B cell (primary cell): ENCODE results near the gene ZNF532. TPM values are rescaled to one million over a fixed set of nuclear protein-coding genes. Genes with fewer than 3 reads are reported as not detected.
A peak's percentile ranks its signal among the peaks of the same experiment; 100 is the strongest.

Source experiments
- ATAC-seq: fragments of 200-7000 bp; cut with Tn5 transposase; one replicate; pipeline ENCODE4 v1.10.0; 2021; ENCODE audit warnings: low read depth, mild to moderate bottlenecking, moderate number of reproducible peaks, moderate library complexity
- CTCF ChIA-PET: fragments of 350-600 bp; sonication (Branson Sonifier 250); formaldehyde crosslinking; loops from one replicate; lab custom pipeline; 2021; ENCODE audit warnings: antibody characterized with exemption, inconsistent platforms; lab: Charles Lee
- POLR2A ChIA-PET: fragments of 350-600 bp; sonication (Branson Sonifier 250); formaldehyde crosslinking; loops from one replicate; lab custom pipeline; 2021; ENCODE audit warnings: antibody characterized with exemption; lab: Charles Lee
- DNase-seq: peaks from one replicate; pipeline ENCODE4 v3.0.0; 2013
- H2AFZ ChIP-seq: 2 replicates; pipeline ENCODE4 v1.6.1; 2012; ENCODE audit warnings: mild to moderate bottlenecking, low read depth, low read length; ENCODE audit not compliant: insufficient read depth, poor library complexity, severe bottlenecking
- H3K27ac ChIP-seq, 2 donors: 1 replicate in 1 of 2; 2 replicates in 1 of 2; pipeline ENCODE4 v1.5.1; 2012 to 2013; ENCODE audit warnings: low read length in 2 of 2, mild to moderate bottlenecking in 2 of 2, moderate library complexity in 1 of 2
- H3K27me3 ChIP-seq, 4 experiments: fragments of 200-600 bp in 1 of 4; sonication (generic) in 1 of 4; replicated peaks in 1 of 4; 1 replicate in 2 of 4; 2 replicates in 2 of 4; pipeline versions ENCODE4 v1.6.1 to v1.7.0; 2013 to 2016; ENCODE audit warnings: low read length in 3 of 4, mild to moderate bottlenecking in 2 of 4, mixed read lengths in 1 of 4, moderate library complexity in 1 of 4; ENCODE audit not compliant: insufficient read depth in 4 of 4, control insufficient read depth in 3 of 4; ENCODE audit errors: control extremely low read depth in 1 of 4
- H3K36me3 ChIP-seq, 2 experiments: replicated peaks in 1 of 2; 1 replicate in 1 of 2; 2 replicates in 1 of 2; pipeline versions ENCODE4 v1.6.1 to v1.7.1; 2013; ENCODE audit warnings: low read length in 1 of 2; ENCODE audit not compliant: insufficient read depth in 2 of 2, control insufficient read depth in 1 of 2; ENCODE audit errors: control extremely low read depth in 1 of 2, extremely low read depth in 1 of 2
- H3K4me1 ChIP-seq, 2 donors: fragments of 200-600 bp in 1 of 2; sonication (generic) in 1 of 2; 1 replicate in 1 of 2; 2 replicates in 1 of 2; pipeline versions ENCODE4 v1.5.1 to v1.6.1; 2013 to 2017; ENCODE audit warnings: low read length in 2 of 2; ENCODE audit not compliant: control insufficient read depth in 2 of 2, insufficient read depth in 2 of 2
- H3K4me2 ChIP-seq: replicated peaks from 2 replicates; pipeline ENCODE3; 2012; ENCODE audit warnings: mild to moderate bottlenecking, low read depth, low read length; ENCODE audit not compliant: poor library complexity, severe bottlenecking
- H3K4me3 ChIP-seq, 5 experiments: fragments of 200-600 bp in 1 of 5; sonication (generic) in 1 of 5; 1 replicate in 3 of 5; 2 replicates in 2 of 5; pipeline versions ENCODE4 v1.5.1 to v1.7.0; 2011 to 2016; ENCODE audit warnings: low read length in 4 of 5, mild to moderate bottlenecking in 4 of 5, low read depth in 2 of 5, control low read depth in 1 of 5, moderate library complexity in 1 of 5; ENCODE audit not compliant: insufficient read depth in 1 of 5; ENCODE audit errors: control extremely low read depth in 1 of 5, extremely low read depth in 1 of 5
- H3K79me2 ChIP-seq: fragments of 200-600 bp; sonication (generic); one replicate; pipeline ENCODE4 v1.6.0; 2016; ENCODE audit warnings: low read length; ENCODE audit not compliant: control insufficient read depth, insufficient read depth
- H3K9ac ChIP-seq: fragments of 200-600 bp; sonication (generic); 2 replicates; pipeline ENCODE4 v1.6.1; 2017; ENCODE audit warnings: mild to moderate bottlenecking, low read length, moderate library complexity
- H3K9me3 ChIP-seq, 3 donors: one replicate each; pipeline versions ENCODE4 v1.6.1 to v1.7.1; 2013; ENCODE audit warnings: low read length in 2 of 3; ENCODE audit not compliant: control insufficient read depth in 2 of 3, insufficient read depth in 1 of 3; ENCODE audit errors: control extremely low read depth in 1 of 3
- H4K20me1 ChIP-seq: 2 replicates; pipeline ENCODE4 v1.6.0; 2012; ENCODE audit warnings: mild to moderate bottlenecking, low read length; ENCODE audit not compliant: insufficient read depth, control insufficient read depth, poor library complexity, severe bottlenecking
- H3K27ac Mint-ChIP-seq: one replicate; pipeline ENCODE4 v1.8.0; 2021; ENCODE audit warnings: mixed read lengths
- H3K27me3 Mint-ChIP-seq: one replicate; pipeline ENCODE4 v1.8.0; 2021; ENCODE audit warnings: mixed read lengths
- H3K4me1 Mint-ChIP-seq: one replicate; pipeline ENCODE4 v1.8.0; 2021; ENCODE audit warnings: mixed read lengths
- H3K4me3 Mint-ChIP-seq: one replicate; pipeline ENCODE4 v1.8.0; 2021; ENCODE audit warnings: mixed read lengths
- H3K9me3 Mint-ChIP-seq: one replicate; pipeline ENCODE4 v1.8.0; 2022; ENCODE audit warnings: mixed read lengths; ENCODE audit not compliant: insufficient read depth
- EZH2 ChIP-seq: IDR thresholded peaks from 2 replicates; pipeline ENCODE4 v1.6.1; 2012; ENCODE audit warnings: borderline replicate concordance, low read depth, mild to moderate bottlenecking, moderate library complexity, low read length; ENCODE audit not compliant: insufficient read depth, poor library complexity, severe bottlenecking
- WGBS: methylation state at CpG from one replicate; pipeline ENCODE4 v1.1.5; 2013; ENCODE audit warnings: missing lambda C conversion rate; ENCODE audit not compliant: insufficient coverage; 5-methylcytosine and 5-hydroxymethylcytosine counted together
- intact Hi-C: fragments of 100-400 bp; cut with micrococcal nuclease; formaldehyde crosslinking; loops from one replicate; pipeline ENCODE4 v1.10.0; 2022
- polyA plus RNA-seq: library from polyadenylated mRNA; depleted of rRNA; stranded (reverse); fragments of >200 nt; gene quantifications from 2 replicates; pipeline ENCODE4 v1.2.3, GENCODE V29; 2012
- total RNA-seq, 2 donors: library from RNA; stranded (reverse); fragments of 120-200 nt in 1 of 2; gene quantifications; 1 replicate in 1 of 2; 2 replicates in 1 of 2; pipeline versions ENCODE4 v1.2.3 to v1.2.4, GENCODE V29; 2013 to 2022
- TF ChIP-seq, protein P1 (sequence below): fragments of 200-600 bp; IDR thresholded peaks from one replicate; pipeline ENCODE4 v1.8.0; 2022; ENCODE audit warnings: antibody characterized with exemption, mild to moderate bottlenecking

ZNF532 gene
- total and polyA plus RNA-seq, 2 donors (not counting 1 experiment from before 2014, with no cell fraction given), result 58.2 to 104 TPM

GRCh38 chr18:58966005-58966677, 101.5 kb downstream of the ZNF532 start:
- peak overlapping the region; percentile 83 for H3K4me3 Mint-ChIP-seq
- H3K9me3 ChIP-seq, result peaks cover 0 to 4% (median 0%) of the 10 kb centered on the region in 3 donors
- peak overlapping the region; percentile 78 for H3K9ac ChIP-seq
- no peaks in the 10 kb centered on the region for H3K27me3 ChIP-seq
- H3K27me3 Mint-ChIP-seq, result no peaks in the 10 kb centered on the region
- H2AFZ ChIP-seq, result peak overlapping the region; percentile 57
- H3K27ac ChIP-seq, result peak overlapping the region; percentile 94 to 99
- peak overlapping the region; percentile 83 for H3K4me2 ChIP-seq
- H3K9me3 Mint-ChIP-seq, result no peaks in the 10 kb centered on the region
- H3K36me3 ChIP-seq, result peaks cover 0 to 8% of the 10 kb centered on the region in 2 experiments
- H3K4me1 Mint-ChIP-seq, result peaks cover 81% of the 10 kb centered on the region
- intact Hi-C loops, result loop anchor here (1.0 to 10.0 kb wide), 7 partner anchors 69 to 1129 kb away; partner anchors contain the start of gene SEC11C
- DNase-seq (peak; percentile 76), ATAC-seq (peak; percentile 39)
- ChIA-PET POLR2A (interaction anchor here (0.7 to 1.2 kb wide), 4 partner anchors 10 to 73 kb away, joined by 3 read pairs; no protein-coding TSS in a partner anchor), CTCF (interaction anchor here (0.8 to 1.8 kb wide), 3 partner anchors 8 to 91 kb away, joined by 3 to 7 read pairs (median 4); no protein-coding TSS in a partner anchor)
- H3K4me1 ChIP-seq, result peaks cover 72% of the 10 kb centered on the region in 2 donors
- H3K79me2 ChIP-seq, result peaks cover 56% of the 10 kb centered on the region
- H4K20me1 ChIP-seq, result no peaks in the 10 kb centered on the region
- TF ChIP-seq EZH2, result no peak
- TF ChIP-seq, protein P1, sequence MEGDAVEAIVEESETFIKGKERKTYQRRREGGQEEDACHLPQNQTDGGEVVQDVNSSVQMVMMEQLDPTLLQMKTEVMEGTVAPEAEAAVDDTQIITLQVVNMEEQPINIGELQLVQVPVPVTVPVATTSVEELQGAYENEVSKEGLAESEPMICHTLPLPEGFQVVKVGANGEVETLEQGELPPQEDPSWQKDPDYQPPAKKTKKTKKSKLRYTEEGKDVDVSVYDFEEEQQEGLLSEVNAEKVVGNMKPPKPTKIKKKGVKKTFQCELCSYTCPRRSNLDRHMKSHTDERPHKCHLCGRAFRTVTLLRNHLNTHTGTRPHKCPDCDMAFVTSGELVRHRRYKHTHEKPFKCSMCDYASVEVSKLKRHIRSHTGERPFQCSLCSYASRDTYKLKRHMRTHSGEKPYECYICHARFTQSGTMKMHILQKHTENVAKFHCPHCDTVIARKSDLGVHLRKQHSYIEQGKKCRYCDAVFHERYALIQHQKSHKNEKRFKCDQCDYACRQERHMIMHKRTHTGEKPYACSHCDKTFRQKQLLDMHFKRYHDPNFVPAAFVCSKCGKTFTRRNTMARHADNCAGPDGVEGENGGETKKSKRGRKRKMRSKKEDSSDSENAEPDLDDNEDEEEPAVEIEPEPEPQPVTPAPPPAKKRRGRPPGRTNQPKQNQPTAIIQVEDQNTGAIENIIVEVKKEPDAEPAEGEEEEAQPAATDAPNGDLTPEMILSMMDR, result no peak
- no CpG with 5 or more reads among the region's 3 CpGs for WGBS
- H3K27ac Mint-ChIP-seq, result peak overlapping the region; percentile 95
- H3K4me3 ChIP-seq, result peak overlapping the region in 4 of 5 experiments; percentile 29 to 69 (median 46)
